ENCODE measurements around the gene SEC24A.

DNA sequence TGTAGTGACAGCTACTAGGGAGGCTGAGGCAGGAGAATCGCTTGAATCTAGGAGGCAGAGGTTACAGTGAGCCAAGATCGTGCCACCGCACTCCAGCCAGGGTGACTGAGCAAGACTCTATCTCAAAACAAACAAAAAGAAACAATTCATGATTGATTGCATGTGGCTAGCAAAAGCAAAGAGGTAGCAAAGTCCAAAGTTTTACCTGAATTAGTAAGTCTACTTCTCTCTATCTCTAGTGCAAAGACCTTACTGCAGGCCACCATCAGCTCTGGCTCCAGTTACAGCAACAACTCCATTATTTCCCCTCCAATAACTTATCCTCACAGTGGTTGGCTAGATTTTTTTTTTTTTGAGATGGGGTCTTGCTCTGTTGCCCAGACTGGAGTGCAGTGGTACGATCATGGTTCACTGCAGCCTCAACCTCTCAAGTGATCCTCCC, 9.8 kb upstream of the SEC24A start:
- TF ChIP-seq EZH2 (IDR thresholded peaks at IDR 0.05; ENCODE audit: insufficient read depth, poor library complexity, severe bottlenecking), result no peak
- no peak for TF ChIP-seq EZH2phosphoT487 (IDR thresholded peaks at IDR 0.05; ENCODE audit: insufficient read depth, low read depth)
